ENCODE measurements around the gene TMEM150A.

DNA sequence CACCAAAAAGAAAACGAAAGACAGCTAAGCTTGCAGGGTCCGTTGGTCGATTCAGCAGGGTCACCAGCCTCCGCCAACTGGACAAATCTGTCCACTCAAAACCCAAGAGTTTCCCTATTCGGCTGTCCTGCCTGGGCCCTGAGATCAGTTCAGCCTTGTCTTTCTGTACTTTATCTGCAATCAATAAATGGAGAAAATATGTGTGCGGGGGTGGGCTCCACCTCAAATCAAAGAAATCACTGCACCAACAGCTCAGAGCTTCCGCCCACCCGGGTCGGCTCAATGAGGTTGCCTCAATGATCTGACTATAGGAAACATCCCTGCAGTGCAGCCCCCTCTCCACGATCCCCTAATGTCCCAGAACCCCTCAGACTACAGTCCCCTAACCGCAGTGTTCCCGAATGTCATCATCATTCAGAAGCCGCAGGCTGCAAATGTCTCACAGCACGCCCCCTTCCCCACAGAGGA, 41.7 kb downstream of the TMEM150A start:
- no peak for TF ChIP-seq NFRKB (IDR thresholded peaks at IDR 0.05)
- TF ChIP-seq BHLHE40 (IDR thresholded peaks at IDR 0.05; ENCODE audit: borderline replicate concordance) = no peak
- TF ChIP-seq SUZ12 (IDR thresholded peaks at IDR 0.05) = no peak
- no peak for TF ChIP-seq LEF1 (IDR thresholded peaks at IDR 0.05; ENCODE audit: borderline replicate concordance)
- no peak for TF ChIP-seq TARDBP (IDR thresholded peaks at IDR 0.05)
- TF ChIP-seq SP1 (IDR thresholded peaks at IDR 0.05) = no peak
- TF ChIP-seq FOXA1 (IDR thresholded peaks at IDR 0.05) = no peak
- no peak for TF ChIP-seq CTBP1 (IDR thresholded peaks at IDR 0.05; ENCODE audit: borderline replicate concordance)
- no peak for TF ChIP-seq FOXM1 (IDR thresholded peaks at IDR 0.05; ENCODE audit: borderline replicate concordance)
- TF ChIP-seq FOXK2 (IDR thresholded peaks at IDR 0.05) = no peak
- no peak for TF ChIP-seq ELF4 (IDR thresholded peaks at IDR 0.05)
